Measurements from ENCODE around the gene SDR42E2. TPM values are rescaled to one million over a fixed set of nuclear protein-coding genes. Genes with fewer than 3 reads are reported as not detected.

Gene SDR42E2
- total and polyA plus RNA-seq, 2 donors from 2014 or later, result not detected

DNA sequence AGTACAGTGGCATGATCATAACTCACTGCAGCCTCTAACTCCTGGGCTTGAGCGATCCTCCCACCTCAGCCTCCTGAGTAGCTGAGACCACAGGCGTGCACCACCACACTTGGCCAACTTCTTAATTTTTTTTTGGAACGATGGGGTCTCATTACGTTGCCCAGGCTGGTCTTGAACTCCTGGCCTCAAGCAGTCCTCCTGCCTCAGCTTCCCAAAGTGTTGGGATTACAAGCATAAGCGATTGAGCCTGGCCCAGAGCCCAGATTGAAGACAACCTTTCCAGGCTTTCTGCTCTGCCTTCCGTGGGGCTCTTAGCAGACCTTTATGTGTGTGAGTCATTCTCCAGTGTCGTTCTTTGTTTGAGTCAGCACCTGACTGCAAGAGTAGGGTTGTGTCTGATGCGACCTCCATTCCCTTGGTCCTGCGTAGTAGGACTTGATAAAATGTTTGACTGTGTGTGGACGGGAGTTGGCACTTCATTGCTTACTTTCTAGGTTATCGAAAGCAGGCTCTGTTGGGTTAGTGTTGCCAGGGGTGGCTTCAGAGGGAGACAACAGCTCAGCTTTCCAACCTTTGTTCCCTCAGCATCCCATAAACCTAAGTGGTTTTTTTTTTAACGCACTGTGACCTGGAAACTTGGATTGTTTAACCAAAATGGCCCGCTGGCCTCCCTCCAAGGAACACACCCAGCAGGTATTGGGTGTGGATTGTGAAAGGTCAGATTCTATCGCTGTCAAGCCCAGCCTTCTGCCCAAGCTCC is 70.2 kb downstream of the SDR42E2 start:
- Histone ChIP-seq H3K9me3 (ENCODE audit: control insufficient read depth in 2 of 3, insufficient read depth in 1 of 3, low read length in 3 of 3) (no peaks in the 10 kb centered on the region), H3K4me1 (ENCODE audit: control insufficient read depth in 2 of 3, insufficient read depth in 2 of 3, low read depth in 1 of 3, low read length in 3 of 3) (peaks cover 0 to 3% (median 0%) of the 10 kb centered on the region in 3 donors), H3K36me3 (ENCODE audit: control insufficient read depth in 2 of 3, insufficient read depth in 3 of 3, low read length in 3 of 3) (no peaks in the 10 kb centered on the region), H3K27me3 (ENCODE audit: control insufficient read depth, insufficient read depth, low read length) (no peaks in the 10 kb centered on the region), H3K9ac (ENCODE audit: low read length in 3 of 3) (no peak overlapping the region), H3K4me3 (ENCODE audit: low read length in 3 of 3) (peak overlapping the region in 2 of 3 donors; percentile 24 to 26), H3K27ac (ENCODE audit: low read depth in 2 of 2, low read length in 2 of 2) (peak overlapping the region; percentile 37 to 54)
- intact Hi-C loops (cut with DNase I), result no loop called here
- TF ChIP-seq, protein P1, sequence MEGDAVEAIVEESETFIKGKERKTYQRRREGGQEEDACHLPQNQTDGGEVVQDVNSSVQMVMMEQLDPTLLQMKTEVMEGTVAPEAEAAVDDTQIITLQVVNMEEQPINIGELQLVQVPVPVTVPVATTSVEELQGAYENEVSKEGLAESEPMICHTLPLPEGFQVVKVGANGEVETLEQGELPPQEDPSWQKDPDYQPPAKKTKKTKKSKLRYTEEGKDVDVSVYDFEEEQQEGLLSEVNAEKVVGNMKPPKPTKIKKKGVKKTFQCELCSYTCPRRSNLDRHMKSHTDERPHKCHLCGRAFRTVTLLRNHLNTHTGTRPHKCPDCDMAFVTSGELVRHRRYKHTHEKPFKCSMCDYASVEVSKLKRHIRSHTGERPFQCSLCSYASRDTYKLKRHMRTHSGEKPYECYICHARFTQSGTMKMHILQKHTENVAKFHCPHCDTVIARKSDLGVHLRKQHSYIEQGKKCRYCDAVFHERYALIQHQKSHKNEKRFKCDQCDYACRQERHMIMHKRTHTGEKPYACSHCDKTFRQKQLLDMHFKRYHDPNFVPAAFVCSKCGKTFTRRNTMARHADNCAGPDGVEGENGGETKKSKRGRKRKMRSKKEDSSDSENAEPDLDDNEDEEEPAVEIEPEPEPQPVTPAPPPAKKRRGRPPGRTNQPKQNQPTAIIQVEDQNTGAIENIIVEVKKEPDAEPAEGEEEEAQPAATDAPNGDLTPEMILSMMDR (IDR thresholded peaks at IDR 0.05; ENCODE audit: borderline replicate concordance, extremely low read depth, insufficient read depth), result no peak
- DNase-seq (peak in 3 of 5 donors; percentile 2 to 82 (median 20)), FAIRE-seq (no peak)

DNA sequence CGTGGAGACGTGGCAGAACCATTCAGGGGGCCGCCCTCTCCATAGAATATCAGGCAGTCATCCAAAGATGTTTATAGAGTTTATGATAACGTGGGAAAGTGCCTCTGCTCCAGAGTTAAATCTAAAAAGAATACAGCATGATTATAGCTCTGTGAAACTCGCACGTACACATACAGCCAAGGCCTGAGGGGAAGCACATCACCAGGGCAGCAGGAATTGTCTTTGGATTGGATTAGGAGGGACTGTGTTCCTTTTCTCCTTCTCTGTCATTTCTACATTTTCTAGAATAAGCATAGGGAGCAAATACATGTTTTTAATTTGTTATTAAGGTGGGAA is 70.7 kb downstream of the SDR42E2 start:
- Histone ChIP-seq H3K4me3 (ENCODE audit: low read length in 3 of 3) (peak overlapping the region in 1 of 3 donors; percentile 24), H3K36me3 (ENCODE audit: control insufficient read depth in 2 of 3, insufficient read depth in 3 of 3, low read length in 3 of 3) (no peaks in the 10 kb centered on the region), H3K27me3 (ENCODE audit: control insufficient read depth, insufficient read depth, low read length) (no peaks in the 10 kb centered on the region), H3K27ac (ENCODE audit: low read depth in 2 of 2, low read length in 2 of 2) (peak overlapping the region; percentile 1 to 54), H3K9ac (ENCODE audit: low read length in 3 of 3) (no peak overlapping the region), H3K9me3 (ENCODE audit: control insufficient read depth in 2 of 3, insufficient read depth in 1 of 3, low read length in 3 of 3) (no peaks in the 10 kb centered on the region), H3K4me1 (ENCODE audit: control insufficient read depth in 2 of 3, insufficient read depth in 2 of 3, low read depth in 1 of 3, low read length in 3 of 3) (peaks cover 0 to 3% (median 0%) of the 10 kb centered on the region in 3 donors)
- FAIRE-seq (no peak), DNase-seq (no peak)
- TF ChIP-seq, protein P1 (IDR thresholded peaks at IDR 0.05; ENCODE audit: borderline replicate concordance, extremely low read depth, insufficient read depth), result no peak
- intact Hi-C loops (cut with DNase I), result no loop called here

DNA sequence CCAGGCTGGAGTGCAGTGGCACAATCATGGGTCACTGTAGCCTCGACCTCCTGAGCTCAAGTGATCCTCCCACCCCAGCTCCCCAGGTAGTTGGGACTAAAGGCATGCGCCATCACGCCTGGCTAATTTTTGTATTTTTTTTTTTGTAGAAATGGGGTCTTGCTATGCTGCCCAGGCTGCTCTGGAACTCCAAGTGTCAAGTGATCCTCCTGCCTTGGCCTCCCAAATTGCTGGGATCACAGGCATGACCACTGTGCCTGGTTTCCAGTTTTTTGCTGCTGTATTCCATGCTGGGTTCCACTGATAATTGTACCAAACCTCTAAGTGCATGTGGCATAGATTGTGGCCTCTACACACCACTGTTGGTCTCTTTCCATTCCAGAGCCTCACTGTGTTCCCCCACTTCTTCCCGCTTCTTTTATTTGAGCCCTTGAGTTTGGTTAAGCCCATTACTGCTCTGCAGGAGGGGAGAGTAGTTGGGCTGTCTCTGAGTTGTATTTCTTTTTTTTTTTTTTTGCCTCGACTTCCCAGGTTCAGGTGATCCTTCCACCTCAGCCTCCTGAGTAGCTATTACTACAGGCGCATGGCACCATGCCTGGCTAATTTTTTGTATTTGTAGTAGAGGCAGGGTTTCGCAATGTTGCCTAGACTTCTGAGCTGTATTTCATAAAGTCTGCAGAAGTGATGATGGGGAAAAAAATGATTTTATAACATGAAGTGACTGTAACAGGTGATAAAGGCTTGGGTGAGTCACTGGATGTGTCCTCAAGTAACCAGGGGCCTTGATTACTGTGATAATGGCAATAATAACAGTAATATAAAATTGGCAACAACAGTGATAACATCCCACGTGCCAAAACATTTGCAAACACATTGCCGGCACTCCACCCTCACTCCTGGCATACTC is 73.8 kb downstream of the SDR42E2 start:
- Histone ChIP-seq H3K27ac (ENCODE audit: low read depth in 2 of 2, low read length in 2 of 2) (no peak overlapping the region), H3K4me1 (ENCODE audit: control insufficient read depth in 2 of 3, insufficient read depth in 2 of 3, low read depth in 1 of 3, low read length in 3 of 3) (peaks cover 0 to 3% (median 0%) of the 10 kb centered on the region in 3 donors), H3K9me3 (ENCODE audit: control insufficient read depth in 2 of 3, insufficient read depth in 1 of 3, low read length in 3 of 3) (no peaks in the 10 kb centered on the region), H3K4me3 (ENCODE audit: low read length in 3 of 3) (no peak overlapping the region), H3K9ac (ENCODE audit: low read length in 3 of 3) (no peak overlapping the region), H3K27me3 (ENCODE audit: control insufficient read depth, insufficient read depth, low read length) (no peaks in the 10 kb centered on the region), H3K36me3 (ENCODE audit: control insufficient read depth in 2 of 3, insufficient read depth in 3 of 3, low read length in 3 of 3) (no peaks in the 10 kb centered on the region)
- no peak for DNase-seq
- intact Hi-C loops (cut with DNase I), result no loop called here
- FAIRE-seq, result no peak
- TF ChIP-seq, protein P1 (IDR thresholded peaks at IDR 0.05; ENCODE audit: borderline replicate concordance, extremely low read depth, insufficient read depth), result no peak

All from kidney (tissue), 14 donors.